Subcutaneous adipose tissue (tissue), 4 donors: ENCODE measurements around the gene ITPKB. TPM values are rescaled to one million over a fixed set of nuclear protein-coding genes. Genes with fewer than 3 reads are reported as not detected.

ENCODE experiments used
- CTCF ChIP-seq: fragments of 450-650 bp; IDR thresholded peaks from one replicate; pipeline ENCODE4 v1.5.1; 2016; ENCODE audit warnings: low read depth, mild to moderate bottlenecking, control low read depth, antibody characterized with exemption, moderate library complexity
- total RNA-seq, 4 donors: library from RNA; depleted of rRNA; stranded (reverse); fragments of >200 nt; gene quantifications; one replicate each; pipeline ENCODE4 v1.1.0, GENCODE V29; 2016

ITPKB gene
- total RNA-seq, 4 donors from 2014 or later: 16.6 to 72.5 (median 28.1) TPM

- no peak for TF ChIP-seq CTCF
Measured at GRCh38 chr1:226728448-226728847, 10.6 kb downstream of the ITPKB start.

GRCh38 chr1:226725897-226726267, 13.2 kb downstream of the ITPKB start:
- TF ChIP-seq CTCF: no peak

- no peak for TF ChIP-seq CTCF
Measured at GRCh38 chr1:226723657-226724532, 15.2 kb downstream of the ITPKB start.

- TF ChIP-seq CTCF: no peak
Measured at GRCh38 chr1:226722901-226723656, 16.0 kb downstream of the ITPKB start.

GRCh38 chr1:226722240-226722900, 16.7 kb downstream of the ITPKB start:
- TF ChIP-seq CTCF: no peak

GRCh38 chr1:226719596-226720387, 19.3 kb downstream of the ITPKB start:
- no peak for TF ChIP-seq CTCF
